Measurements from ENCODE around the gene TACO1.

- TF ChIP-seq, protein P1, sequence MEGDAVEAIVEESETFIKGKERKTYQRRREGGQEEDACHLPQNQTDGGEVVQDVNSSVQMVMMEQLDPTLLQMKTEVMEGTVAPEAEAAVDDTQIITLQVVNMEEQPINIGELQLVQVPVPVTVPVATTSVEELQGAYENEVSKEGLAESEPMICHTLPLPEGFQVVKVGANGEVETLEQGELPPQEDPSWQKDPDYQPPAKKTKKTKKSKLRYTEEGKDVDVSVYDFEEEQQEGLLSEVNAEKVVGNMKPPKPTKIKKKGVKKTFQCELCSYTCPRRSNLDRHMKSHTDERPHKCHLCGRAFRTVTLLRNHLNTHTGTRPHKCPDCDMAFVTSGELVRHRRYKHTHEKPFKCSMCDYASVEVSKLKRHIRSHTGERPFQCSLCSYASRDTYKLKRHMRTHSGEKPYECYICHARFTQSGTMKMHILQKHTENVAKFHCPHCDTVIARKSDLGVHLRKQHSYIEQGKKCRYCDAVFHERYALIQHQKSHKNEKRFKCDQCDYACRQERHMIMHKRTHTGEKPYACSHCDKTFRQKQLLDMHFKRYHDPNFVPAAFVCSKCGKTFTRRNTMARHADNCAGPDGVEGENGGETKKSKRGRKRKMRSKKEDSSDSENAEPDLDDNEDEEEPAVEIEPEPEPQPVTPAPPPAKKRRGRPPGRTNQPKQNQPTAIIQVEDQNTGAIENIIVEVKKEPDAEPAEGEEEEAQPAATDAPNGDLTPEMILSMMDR (conservative IDR thresholded peaks at IDR 0.05; ENCODE audit: low read depth, low read length) = no peak
- TF ChIP-seq MAZ (IDR thresholded peaks at IDR 0.05; ENCODE audit: borderline replicate concordance, low read depth, low read length) (no peak), POLR2A (IDR thresholded peaks at IDR 0.05; ENCODE audit: low read depth, low read length) (no peak), RAD21 (IDR thresholded peaks at IDR 0.05; ENCODE audit: low read length) (no peak), NFE2L2 (IDR thresholded peaks at IDR 0.05; ENCODE audit: low read depth, low read length) (no peak), RFX5 (IDR thresholded peaks at IDR 0.05; ENCODE audit: low read depth, low read length) (no peak), SMC3 (IDR thresholded peaks at IDR 0.05; ENCODE audit: low read depth, low read length) (no peak), USF2 (IDR thresholded peaks at IDR 0.05; ENCODE audit: low read depth, low read length) (no peak), CEBPB (IDR thresholded peaks at IDR 0.05; ENCODE audit: low read depth, low read length) (no peak), FOS (IDR thresholded peaks at IDR 0.05; ENCODE audit: low read depth, low read length) (no peak)
Observed at GRCh38 chr17:63558441-63558840, 42.3 kb upstream of the TACO1 start.
